CD14-positive monocyte (primary cell): ENCODE measurements around the gene KCNG2. TPM values are rescaled to one million over a fixed set of nuclear protein-coding genes. Genes with fewer than 3 reads are reported as not detected.
A peak's percentile ranks its signal among the peaks of the same experiment; 100 is the strongest.

Experiments
- DNase-seq, 3 donors: peaks; one replicate each; pipeline ENCODE4 v3.0.0-alpha.2; 2011 to 2022
- H2AFZ ChIP-seq: 2 replicates; pipeline ENCODE4 v1.6.0; 2012; ENCODE audit warnings: mild to moderate bottlenecking, low read depth, low read length, inconsistent platforms; ENCODE audit not compliant: insufficient read depth, poor library complexity, severe bottlenecking
- H3K27ac ChIP-seq, 2 donors: 1 replicate in 1 of 2; 2 replicates in 1 of 2; pipeline ENCODE4 v1.5.1; 2012 to 2013; ENCODE audit warnings: low read length in 2 of 2, control low read depth in 1 of 2, inconsistent platforms in 1 of 2, low read depth in 1 of 2, mild to moderate bottlenecking in 1 of 2
- H3K27me3 ChIP-seq, 2 donors: one replicate each; pipeline versions ENCODE4 v1.6.0 to v1.6.1; 2011 to 2013; ENCODE audit warnings: low read length in 2 of 2; ENCODE audit not compliant: control insufficient read depth in 2 of 2, insufficient read depth in 2 of 2
- H3K36me3 ChIP-seq, 2 donors: replicated peaks in 1 of 2; 1 replicate in 1 of 2; 2 replicates in 1 of 2; pipeline versions ENCODE4 v1.5.1 to v1.6.1; 2012 to 2013; ENCODE audit warnings: low read length in 2 of 2, control low read depth in 1 of 2, inconsistent platforms in 1 of 2, mild to moderate bottlenecking in 1 of 2; ENCODE audit not compliant: insufficient read depth in 2 of 2, control insufficient read depth in 1 of 2
- H3K4me1 ChIP-seq, 2 donors: 1 replicate in 1 of 2; 2 replicates in 1 of 2; pipeline versions ENCODE4 v1.5.1 to v1.6.1; 2012 to 2013; ENCODE audit warnings: low read length in 2 of 2, control low read depth in 1 of 2, inconsistent platforms in 1 of 2, mild to moderate bottlenecking in 1 of 2, moderate library complexity in 1 of 2; ENCODE audit not compliant: insufficient read depth in 2 of 2, control insufficient read depth in 1 of 2
- H3K4me2 ChIP-seq: replicated peaks from 2 replicates; pipeline ENCODE3; 2012; ENCODE audit warnings: low read length, moderate library complexity, mild to moderate bottlenecking; ENCODE audit not compliant: poor library complexity, severe bottlenecking; ENCODE audit errors: extremely low read depth
- H3K4me3 ChIP-seq, 3 experiments: fragments of 200-600 bp in 1 of 3; sonication (generic) in 1 of 3; replicated peaks in 1 of 3; 1 replicate in 2 of 3; 2 replicates in 1 of 3; pipeline ENCODE4 v1.5.1; 2011 to 2013; ENCODE audit warnings: low read length in 3 of 3, mild to moderate bottlenecking in 3 of 3, control low read depth in 2 of 3, low read depth in 2 of 3, inconsistent platforms in 1 of 3, moderate library complexity in 1 of 3
- H3K79me2 ChIP-seq: 2 replicates; pipeline ENCODE4 v1.6.0; 2012; ENCODE audit warnings: mild to moderate bottlenecking, control low read depth, inconsistent platforms, low read length, moderate library complexity; ENCODE audit not compliant: insufficient read depth
- H3K9ac ChIP-seq: 2 replicates; pipeline ENCODE4 v1.6.0; 2017; ENCODE audit warnings: low read length, mild to moderate bottlenecking; ENCODE audit not compliant: insufficient read depth, poor library complexity, severe bottlenecking
- H3K9me3 ChIP-seq, 2 donors: replicated peaks in 1 of 2; 1 replicate in 1 of 2; 2 replicates in 1 of 2; pipeline versions ENCODE4 v1.5.1 to v1.6.1; 2012 to 2013; ENCODE audit warnings: low read length in 2 of 2, control low read depth in 1 of 2; ENCODE audit not compliant: control insufficient read depth in 1 of 2, insufficient read depth in 1 of 2
- H4K20me1 ChIP-seq: 2 replicates; pipeline ENCODE4 v1.6.0; 2012; ENCODE audit warnings: mild to moderate bottlenecking, low read length, control low read depth, moderate library complexity; ENCODE audit not compliant: insufficient read depth
- H3K27ac Mint-ChIP-seq, 7 donors: one replicate each; pipeline ENCODE4 v1.8.0; 2020; ENCODE audit warnings: mild to moderate bottlenecking in 7 of 7, mixed read lengths in 7 of 7, moderate library complexity in 6 of 7, inconsistent platforms in 2 of 7
- H3K27me3 Mint-ChIP-seq, 3 donors: one replicate each; pipeline ENCODE4 v1.8.0; 2021 to 2022; ENCODE audit warnings: low read depth in 3 of 3, mild to moderate bottlenecking in 3 of 3, mixed read lengths in 3 of 3, moderate library complexity in 3 of 3, inconsistent platforms in 1 of 3
- H3K36me3 Mint-ChIP-seq, 2 donors: one replicate each; pipeline ENCODE4 v1.8.0; 2020; ENCODE audit warnings: mixed read lengths in 2 of 2, inconsistent platforms in 1 of 2, mild to moderate bottlenecking in 1 of 2
- H3K4me1 Mint-ChIP-seq: one replicate; pipeline ENCODE4 v1.8.0; 2020; ENCODE audit warnings: mild to moderate bottlenecking, mixed read lengths
- H3K4me3 Mint-ChIP-seq, 2 donors: one replicate each; pipeline ENCODE4 v1.8.0; 2020; ENCODE audit warnings: mild to moderate bottlenecking in 2 of 2, mixed read lengths in 2 of 2, moderate library complexity in 1 of 2
- H3K9me3 Mint-ChIP-seq, 7 donors: one replicate each; pipeline ENCODE4 v1.8.0; 2020 to 2022; ENCODE audit warnings: mixed read lengths in 7 of 7, mild to moderate bottlenecking in 6 of 7, moderate library complexity in 6 of 7, inconsistent platforms in 2 of 7
- WGBS: methylation state at CpG from one replicate; pipeline ENCODE4 v1.1.5; 2013; ENCODE audit warnings: missing lambda C conversion rate; ENCODE audit not compliant: insufficient coverage; 5-methylcytosine and 5-hydroxymethylcytosine counted together
- intact Hi-C, 2 donors: fragments of 100-400 bp; cut with micrococcal nuclease; formaldehyde crosslinking; loops; one replicate each; pipeline versions ENCODE4 v1.15.0 to v1.15.1; 2023
- polyA plus RNA-seq, 3 donors: library from polyadenylated mRNA; depleted of rRNA in 1 of 3; unstranded in 2 of 3; stranded (reverse) in 1 of 3; fragments of 300-500 nt in 2 of 3; fragments of >200 nt in 1 of 3; fragmentation: Illumina TruSeq in 2 of 3; gene quantifications; 1 replicate in 2 of 3; 2 replicates in 1 of 3; pipeline ENCODE4 v1.2.3, GENCODE V29; 2012 to 2021
- TF ChIP-seq, protein P1 (sequence below): fragments of 200-600 bp; IDR thresholded peaks from one replicate; pipeline ENCODE4 v1.8.0; 2022; ENCODE audit warnings: antibody characterized with exemption, mild to moderate bottlenecking

KCNG2 gene
- polyA plus RNA-seq, 3 donors: 0.04 TPM; not detected in 2

DNA sequence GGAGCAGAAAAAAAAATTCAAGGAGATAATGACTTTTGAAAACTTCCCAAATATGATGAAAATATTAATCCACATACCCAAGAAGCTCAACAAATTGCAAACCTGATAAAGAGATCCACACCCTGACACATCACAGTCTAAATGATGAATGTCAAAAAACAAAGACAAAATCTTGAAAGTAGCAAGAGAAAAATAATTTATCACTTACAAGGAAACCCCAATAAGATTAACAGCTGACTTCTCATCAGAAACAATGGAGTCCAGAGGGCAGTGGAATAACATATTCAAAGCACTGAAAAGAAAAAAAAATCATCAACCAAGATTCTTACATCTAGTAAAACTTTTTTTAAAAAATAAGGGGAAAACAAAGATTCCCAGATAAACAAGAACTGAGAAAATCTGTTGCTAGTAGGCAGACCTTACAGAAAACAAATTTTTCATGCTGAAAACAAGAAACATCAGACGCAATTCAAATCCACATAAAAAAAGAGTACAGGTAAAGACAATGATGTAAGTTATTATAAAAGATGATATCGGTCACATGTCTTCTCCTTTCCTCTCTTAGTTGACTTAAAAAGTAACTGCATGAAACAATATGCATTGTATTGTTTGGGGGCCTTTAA is 132.4 kb downstream of the KCNG2 start:
- TF ChIP-seq, protein P1, sequence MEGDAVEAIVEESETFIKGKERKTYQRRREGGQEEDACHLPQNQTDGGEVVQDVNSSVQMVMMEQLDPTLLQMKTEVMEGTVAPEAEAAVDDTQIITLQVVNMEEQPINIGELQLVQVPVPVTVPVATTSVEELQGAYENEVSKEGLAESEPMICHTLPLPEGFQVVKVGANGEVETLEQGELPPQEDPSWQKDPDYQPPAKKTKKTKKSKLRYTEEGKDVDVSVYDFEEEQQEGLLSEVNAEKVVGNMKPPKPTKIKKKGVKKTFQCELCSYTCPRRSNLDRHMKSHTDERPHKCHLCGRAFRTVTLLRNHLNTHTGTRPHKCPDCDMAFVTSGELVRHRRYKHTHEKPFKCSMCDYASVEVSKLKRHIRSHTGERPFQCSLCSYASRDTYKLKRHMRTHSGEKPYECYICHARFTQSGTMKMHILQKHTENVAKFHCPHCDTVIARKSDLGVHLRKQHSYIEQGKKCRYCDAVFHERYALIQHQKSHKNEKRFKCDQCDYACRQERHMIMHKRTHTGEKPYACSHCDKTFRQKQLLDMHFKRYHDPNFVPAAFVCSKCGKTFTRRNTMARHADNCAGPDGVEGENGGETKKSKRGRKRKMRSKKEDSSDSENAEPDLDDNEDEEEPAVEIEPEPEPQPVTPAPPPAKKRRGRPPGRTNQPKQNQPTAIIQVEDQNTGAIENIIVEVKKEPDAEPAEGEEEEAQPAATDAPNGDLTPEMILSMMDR: no peak
- Histone ChIP-seq H3K9ac (no peak overlapping the region), H3K4me2 (no peak overlapping the region), H3K4me1 (no peaks in the 10 kb centered on the region), H3K4me3 (peak overlapping the region in 1 of 3 experiments; percentile 4), H3K9me3 (peaks cover 61 to 66% of the 10 kb centered on the region in 2 donors), H2AFZ (no peak overlapping the region), H4K20me1 (peaks cover 75% of the 10 kb centered on the region), H3K27ac (no peak overlapping the region), H3K27me3 (no peaks in the 10 kb centered on the region), H3K36me3 (peaks cover 45 to 99% of the 10 kb centered on the region in 2 donors), H3K79me2 (peaks cover 86% of the 10 kb centered on the region)
- no CpG with 5 or more reads among the region's 2 CpGs for WGBS
- DNase-seq: no peak
- Mint-ChIP-seq H3K27ac (no peak overlapping the region), H3K27me3 (peaks cover 0 to 1% (median 0%) of the 10 kb centered on the region in 3 donors), H3K4me3 (no peak overlapping the region), H3K9me3 (peaks cover 58 to 76% (median 68%) of the 10 kb centered on the region in 7 donors), H3K36me3 (peaks cover 87 to 97% of the 10 kb centered on the region in 2 donors), H3K4me1 (peaks cover 6% of the 10 kb centered on the region)
- intact Hi-C loops: no loop called here

- intact Hi-C loops: no loop called here
- H3K36me3 Mint-ChIP-seq: peaks cover 88 to 97% of the 10 kb centered on the region in 2 donors
Observed at GRCh38 chr18:79931475-79931874, 133.7 kb downstream of the KCNG2 start.

More at GRCh38 chr18:79931475-79931874, 133.7 kb downstream of the KCNG2 start:
- no peak overlapping the region for H2AFZ ChIP-seq
- peaks cover 75% of the 10 kb centered on the region for H4K20me1 ChIP-seq
- peaks cover 92% of the 10 kb centered on the region for H3K79me2 ChIP-seq
- WGBS: 100% methylated on average over 1 of the region's 2 CpGs
- H3K4me1 ChIP-seq: no peaks in the 10 kb centered on the region
- H3K27me3 ChIP-seq: no peaks in the 10 kb centered on the region
- no peak overlapping the region for H3K9ac ChIP-seq
- H3K36me3 ChIP-seq: peaks cover 54 to 99% of the 10 kb centered on the region in 2 donors
- peaks cover 63 to 85% (median 70%) of the 10 kb centered on the region in 7 donors for H3K9me3 Mint-ChIP-seq
- H3K4me1 Mint-ChIP-seq: peaks cover 6% of the 10 kb centered on the region
- TF ChIP-seq, protein P1: no peak
- H3K4me3 ChIP-seq: no peak overlapping the region
- no peak for DNase-seq
- H3K27ac ChIP-seq: no peak overlapping the region
- H3K27ac Mint-ChIP-seq: no peak overlapping the region
- peaks cover 63 to 79% of the 10 kb centered on the region in 2 donors for H3K9me3 ChIP-seq
- no peak overlapping the region for H3K4me3 Mint-ChIP-seq
- peaks cover 0 to 1% (median 0%) of the 10 kb centered on the region in 3 donors for H3K27me3 Mint-ChIP-seq
- H3K4me2 ChIP-seq: no peak overlapping the region
